ENCODE measurements around the gene TENT4A. TPM values are rescaled to one million over a fixed set of nuclear protein-coding genes. Genes with fewer than 3 reads are reported as not detected.

Gene TENT4A
- total RNA-seq, 6 experiments from 2014 or later: 8.5 to 23.1 (median 13.2) TPM

DNA sequence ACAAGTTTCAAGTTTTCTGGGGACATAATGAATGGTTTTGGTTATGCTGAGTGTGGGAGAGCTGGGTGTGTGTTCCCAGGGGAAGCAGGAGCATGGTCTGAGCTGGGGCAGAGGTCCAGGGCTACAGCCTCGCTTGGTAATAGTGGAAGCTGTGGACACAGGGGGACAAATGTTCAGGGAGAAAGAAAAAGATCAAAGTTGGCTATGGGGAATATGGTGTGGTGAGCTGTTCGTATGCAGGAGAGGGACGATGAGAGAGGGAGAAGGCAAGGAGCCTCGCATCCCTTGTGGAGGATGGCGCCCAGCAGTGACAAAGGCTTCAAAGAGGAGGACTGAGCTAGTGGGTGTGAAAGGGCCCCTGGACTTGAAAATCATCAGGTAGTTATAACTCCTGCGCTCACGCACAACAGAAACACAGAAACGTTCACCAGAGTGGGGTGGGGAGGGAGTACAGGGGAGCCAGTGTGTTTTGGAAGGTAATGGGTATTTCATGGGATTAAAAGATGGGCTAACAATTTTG is 77.2 kb downstream of the TENT4A start:
- DNase-seq: no peak
- H3K4me1 ChIP-seq: peaks cover 0 to 4% (median 0%) of the 10 kb centered on the region in 4 donors
- no peak for TF ChIP-seq POLR2A (IDR thresholded peaks at IDR 0.05)
- TF ChIP-seq, protein P1, sequence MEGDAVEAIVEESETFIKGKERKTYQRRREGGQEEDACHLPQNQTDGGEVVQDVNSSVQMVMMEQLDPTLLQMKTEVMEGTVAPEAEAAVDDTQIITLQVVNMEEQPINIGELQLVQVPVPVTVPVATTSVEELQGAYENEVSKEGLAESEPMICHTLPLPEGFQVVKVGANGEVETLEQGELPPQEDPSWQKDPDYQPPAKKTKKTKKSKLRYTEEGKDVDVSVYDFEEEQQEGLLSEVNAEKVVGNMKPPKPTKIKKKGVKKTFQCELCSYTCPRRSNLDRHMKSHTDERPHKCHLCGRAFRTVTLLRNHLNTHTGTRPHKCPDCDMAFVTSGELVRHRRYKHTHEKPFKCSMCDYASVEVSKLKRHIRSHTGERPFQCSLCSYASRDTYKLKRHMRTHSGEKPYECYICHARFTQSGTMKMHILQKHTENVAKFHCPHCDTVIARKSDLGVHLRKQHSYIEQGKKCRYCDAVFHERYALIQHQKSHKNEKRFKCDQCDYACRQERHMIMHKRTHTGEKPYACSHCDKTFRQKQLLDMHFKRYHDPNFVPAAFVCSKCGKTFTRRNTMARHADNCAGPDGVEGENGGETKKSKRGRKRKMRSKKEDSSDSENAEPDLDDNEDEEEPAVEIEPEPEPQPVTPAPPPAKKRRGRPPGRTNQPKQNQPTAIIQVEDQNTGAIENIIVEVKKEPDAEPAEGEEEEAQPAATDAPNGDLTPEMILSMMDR (IDR thresholded peaks at IDR 0.05): no peak
- no peak overlapping the region for H3K4me3 ChIP-seq
- H3K27me3 ChIP-seq: no peaks in the 10 kb centered on the region
- ATAC-seq: no peak
- no peak overlapping the region for H3K27ac ChIP-seq
- intact Hi-C loops (cut with DNase I): no loop called here
- 68% methylated on average over 5 of the region's 8 CpGs for WGBS (ENCODE audit: insufficient coverage, low coverage, low lambda C conversion rate, missing lambda C conversion rate)
- H3K9me3 ChIP-seq: no peaks in the 10 kb centered on the region
- no peaks in the 10 kb centered on the region for H3K36me3 ChIP-seq

- TF ChIP-seq, protein P1 (IDR thresholded peaks at IDR 0.05): no peak
- TF ChIP-seq POLR2A (IDR thresholded peaks at IDR 0.05): no peak
- no peaks in the 10 kb centered on the region for H3K9me3 ChIP-seq
- ATAC-seq (no peak), DNase-seq (no peak)
- H3K27me3 ChIP-seq: no peaks in the 10 kb centered on the region
- WGBS (ENCODE audit: insufficient coverage, low coverage, low lambda C conversion rate, missing lambda C conversion rate): 52% methylated on average over 10 of the region's 10 CpGs
- intact Hi-C loops (cut with DNase I): no loop called here
- H3K36me3 ChIP-seq: no peaks in the 10 kb centered on the region
- H3K4me1 ChIP-seq: peaks cover 0 to 4% (median 0%) of the 10 kb centered on the region in 4 donors
- H3K27ac ChIP-seq: no peak overlapping the region
- H3K4me3 ChIP-seq: no peak overlapping the region
Measured at GRCh38 chr5:6791031-6791430, 77.8 kb downstream of the TENT4A start.

- WGBS (ENCODE audit: insufficient coverage, low coverage, low lambda C conversion rate, missing lambda C conversion rate): 41% methylated on average over 5 of the region's 5 CpGs
Measured at GRCh38 chr5:6792376-6792775, 79.1 kb downstream of the TENT4A start.

DNA sequence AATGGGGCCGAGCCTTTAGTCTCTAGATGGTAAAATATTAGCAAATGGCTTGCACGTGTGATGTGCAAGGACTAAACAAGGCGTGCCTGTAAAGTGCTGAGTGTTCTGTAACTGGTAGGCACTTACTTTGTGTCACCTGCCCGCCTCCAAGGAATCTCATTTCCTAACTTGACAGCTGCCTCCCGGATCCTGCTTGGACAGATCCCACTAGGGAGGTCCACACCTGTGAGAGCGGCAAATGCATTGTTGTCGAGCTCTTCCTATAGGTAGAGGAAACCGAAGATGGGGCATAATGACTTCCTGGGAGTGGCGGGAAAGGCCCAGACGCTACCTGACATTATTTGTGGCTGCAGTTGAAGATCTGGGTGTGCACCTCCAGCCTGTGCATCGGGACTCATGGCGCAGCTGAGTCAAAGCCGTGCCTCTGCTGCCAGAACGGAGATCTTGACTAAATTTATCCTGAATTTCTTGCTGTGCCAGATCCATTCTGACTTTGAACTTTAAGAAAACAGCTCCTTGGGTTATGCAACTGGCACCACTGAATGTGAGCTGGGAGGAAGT is 79.8 kb downstream of the TENT4A start:
- Histone ChIP-seq H3K27ac (no peak overlapping the region), H3K27me3 (no peaks in the 10 kb centered on the region), H3K36me3 (no peaks in the 10 kb centered on the region), H3K4me3 (no peak overlapping the region), H3K9me3 (no peaks in the 10 kb centered on the region), H3K4me1 (no peaks in the 10 kb centered on the region)
- DNase-seq: no peak
- WGBS (ENCODE audit: insufficient coverage, low coverage, low lambda C conversion rate, missing lambda C conversion rate): 47% methylated on average over 7 of the region's 14 CpGs
- no peak for TF ChIP-seq POLR2A (IDR thresholded peaks at IDR 0.05)
- TF ChIP-seq, protein P1 (IDR thresholded peaks at IDR 0.05): no peak
- ATAC-seq: no peak
- intact Hi-C loops (cut with DNase I): no loop called here

More at GRCh38 chr5:6792376-6792775, 79.1 kb downstream of the TENT4A start:
- no peaks in the 10 kb centered on the region for H3K4me1 ChIP-seq
- no peak for DNase-seq
- TF ChIP-seq POLR2A (IDR thresholded peaks at IDR 0.05): no peak
- TF ChIP-seq, protein P1 (IDR thresholded peaks at IDR 0.05): no peak
- H3K27me3 ChIP-seq: no peaks in the 10 kb centered on the region
- no peak overlapping the region for H3K4me3 ChIP-seq
- no peak for ATAC-seq
- H3K9me3 ChIP-seq: no peaks in the 10 kb centered on the region
- intact Hi-C loops (cut with DNase I): no loop called here
- no peak overlapping the region for H3K27ac ChIP-seq
- H3K36me3 ChIP-seq: no peaks in the 10 kb centered on the region

Data from right lobe of liver (tissue), 6 donors.